ENCODE measurements around the gene PLA2G12B. TPM values are rescaled to one million over a fixed set of nuclear protein-coding genes. Genes with fewer than 3 reads are reported as not detected.

Gene PLA2G12B
- polyA plus RNA-seq, 2 of the 4 experiments (the other 2 are of a cell fraction): not detected

DNA sequence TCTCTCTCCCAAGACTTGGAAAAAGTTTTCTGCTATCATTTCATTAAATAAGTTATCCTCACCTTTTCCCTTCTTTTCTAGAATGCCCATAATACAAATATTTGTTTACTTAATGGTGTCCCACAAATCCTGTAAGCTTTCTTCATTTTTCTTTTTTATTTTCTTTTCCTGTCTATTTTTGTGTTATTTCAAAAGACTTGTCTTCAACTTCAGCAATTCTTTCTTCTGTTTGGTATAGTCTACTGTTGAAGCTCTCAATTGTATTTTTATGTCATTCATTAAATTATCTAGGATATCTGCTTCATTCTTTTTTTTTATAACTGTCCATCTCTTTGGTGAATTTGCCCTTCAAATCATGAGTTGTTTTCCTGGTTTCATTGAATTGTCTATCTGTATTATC is 25.1 kb upstream of the PLA2G12B start:
- no peak overlapping the region for H3K4me2 ChIP-seq
- DNase-seq (ENCODE audit: low read depth in 1 of 2, low spot score in 1 of 2) (no peak), FAIRE-seq (no peak), ATAC-seq (no peak)
- no peak overlapping the region for H3K27ac ChIP-seq
- no peaks in the 10 kb centered on the region for H3K4me1 ChIP-seq
- TF ChIP-seq NPAS2 (CRISPR knock-in tag; IDR thresholded peaks at IDR 0.05; ENCODE audit: borderline replicate concordance) (no peak), PHF8 (IDR thresholded peaks at IDR 0.05; ENCODE audit: borderline replicate concordance, low read depth) (no peak), ZFP36 (IDR thresholded peaks at IDR 0.05; ENCODE audit: borderline replicate concordance, partially characterized antibody) (no peak), MAZ (IDR thresholded peaks at IDR 0.05; ENCODE audit: borderline replicate concordance, low read depth, low read length) (no peak), RFX5 (IDR thresholded peaks at IDR 0.05) (no peak), FOXS1 (CRISPR knock-in tag; IDR thresholded peaks at IDR 0.05) (no peak)
- TF ChIP-seq, protein P1, sequence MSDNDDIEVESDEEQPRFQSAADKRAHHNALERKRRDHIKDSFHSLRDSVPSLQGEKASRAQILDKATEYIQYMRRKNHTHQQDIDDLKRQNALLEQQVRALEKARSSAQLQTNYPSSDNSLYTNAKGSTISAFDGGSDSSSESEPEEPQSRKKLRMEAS (IDR thresholded peaks at IDR 0.05): no peak
- ChIA-PET POLR2A (no interaction called here), CTCF (no interaction called here)
- peaks cover 56% of the 10 kb centered on the region for H3K9me3 ChIP-seq
- no peak overlapping the region for H3K4me3 ChIP-seq

DNA sequence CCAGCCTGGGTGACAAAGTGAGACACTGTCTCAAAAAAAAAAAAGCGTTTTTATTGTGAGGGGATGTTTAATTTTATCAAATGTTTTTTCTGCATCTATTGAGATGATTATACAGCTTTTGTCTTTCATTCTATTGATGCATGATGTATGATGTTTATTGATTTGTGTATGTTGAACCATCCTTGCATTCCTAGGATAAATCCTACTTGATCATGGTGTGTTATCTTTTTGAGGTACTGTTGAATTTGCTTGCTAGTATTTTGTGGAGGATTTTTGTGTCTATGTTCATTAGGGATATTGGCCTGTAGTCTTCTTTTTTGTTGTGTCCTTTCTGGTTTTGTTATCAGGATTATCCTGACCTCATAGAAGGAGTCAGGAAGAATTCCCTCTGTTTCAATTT is 22.3 kb upstream of the PLA2G12B start:
- DNase-seq (ENCODE audit: low read depth in 1 of 2, low spot score in 1 of 2) (no peak), FAIRE-seq (no peak), ATAC-seq (no peak)
- H3K4me1 ChIP-seq: no peaks in the 10 kb centered on the region
- TF ChIP-seq, protein P2, sequence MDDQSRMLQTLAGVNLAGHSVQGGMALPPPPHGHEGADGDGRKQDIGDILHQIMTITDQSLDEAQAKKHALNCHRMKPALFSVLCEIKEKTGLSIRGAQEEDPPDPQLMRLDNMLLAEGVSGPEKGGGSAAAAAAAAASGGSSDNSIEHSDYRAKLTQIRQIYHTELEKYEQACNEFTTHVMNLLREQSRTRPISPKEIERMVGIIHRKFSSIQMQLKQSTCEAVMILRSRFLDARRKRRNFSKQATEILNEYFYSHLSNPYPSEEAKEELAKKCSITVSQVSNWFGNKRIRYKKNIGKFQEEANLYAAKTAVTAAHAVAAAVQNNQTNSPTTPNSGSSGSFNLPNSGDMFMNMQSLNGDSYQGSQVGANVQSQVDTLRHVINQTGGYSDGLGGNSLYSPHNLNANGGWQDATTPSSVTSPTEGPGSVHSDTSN (IDR thresholded peaks at IDR 0.05): no peak
- TF ChIP-seq MYC (IDR thresholded peaks at IDR 0.05; ENCODE audit: borderline replicate concordance, low read length): no peak
- no peak for TF ChIP-seq RAD21 (conservative IDR thresholded peaks at IDR 0.05 in 1 of 2, IDR thresholded peaks at IDR 0.05 in 1 of 2)
- TF ChIP-seq, protein P3, sequence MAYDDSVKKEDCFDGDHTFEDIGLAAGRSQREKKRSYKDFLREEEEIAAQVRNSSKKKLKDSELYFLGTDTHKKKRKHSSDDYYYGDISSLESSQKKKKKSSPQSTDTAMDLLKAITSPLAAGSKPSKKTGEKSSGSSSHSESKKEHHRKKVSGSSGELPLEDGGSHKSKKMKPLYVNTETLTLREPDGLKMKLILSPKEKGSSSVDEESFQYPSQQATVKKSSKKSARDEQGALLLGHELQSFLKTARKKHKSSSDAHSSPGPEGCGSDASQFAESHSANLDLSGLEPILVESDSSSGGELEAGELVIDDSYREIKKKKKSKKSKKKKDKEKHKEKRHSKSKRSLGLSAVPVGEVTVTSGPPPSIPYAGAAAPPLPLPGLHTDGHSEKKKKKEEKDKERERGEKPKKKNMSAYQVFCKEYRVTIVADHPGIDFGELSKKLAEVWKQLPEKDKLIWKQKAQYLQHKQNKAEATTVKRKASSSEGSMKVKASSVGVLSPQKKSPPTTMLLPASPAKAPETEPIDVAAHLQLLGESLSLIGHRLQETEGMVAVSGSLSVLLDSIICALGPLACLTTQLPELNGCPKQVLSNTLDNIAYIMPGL (CRISPR knock-in tag; IDR thresholded peaks at IDR 0.05; ENCODE audit: borderline replicate concordance): no peak
- no peak for TF ChIP-seq POLR2AphosphoS2 (conservative IDR thresholded peaks at IDR 0.05; ENCODE audit: low read length)
- no peak for TF ChIP-seq KDM1A (IDR thresholded peaks at IDR 0.05; ENCODE audit: low read depth)
- TF ChIP-seq RNF2 (IDR thresholded peaks at IDR 0.05; ENCODE audit: borderline replicate concordance, low read depth): no peak
- TF ChIP-seq, protein P4, sequence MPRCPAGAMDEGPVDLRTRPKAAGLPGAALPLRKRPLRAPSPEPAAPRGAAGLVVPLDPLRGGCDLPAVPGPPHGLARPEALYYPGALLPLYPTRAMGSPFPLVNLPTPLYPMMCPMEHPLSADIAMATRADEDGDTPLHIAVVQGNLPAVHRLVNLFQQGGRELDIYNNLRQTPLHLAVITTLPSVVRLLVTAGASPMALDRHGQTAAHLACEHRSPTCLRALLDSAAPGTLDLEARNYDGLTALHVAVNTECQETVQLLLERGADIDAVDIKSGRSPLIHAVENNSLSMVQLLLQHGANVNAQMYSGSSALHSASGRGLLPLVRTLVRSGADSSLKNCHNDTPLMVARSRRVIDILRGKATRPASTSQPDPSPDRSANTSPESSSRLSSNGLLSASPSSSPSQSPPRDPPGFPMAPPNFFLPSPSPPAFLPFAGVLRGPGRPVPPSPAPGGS (IDR thresholded peaks at IDR 0.05): no peak
- TF ChIP-seq MAZ (IDR thresholded peaks at IDR 0.05; ENCODE audit: borderline replicate concordance, low read depth, low read length): no peak
- no peak for TF ChIP-seq CBX8 (IDR thresholded peaks at IDR 0.05)
- TF ChIP-seq CHD2 (IDR thresholded peaks at IDR 0.05; ENCODE audit: low read length, partially characterized antibody): no peak
- TF ChIP-seq FOXS1 (CRISPR knock-in tag; IDR thresholded peaks at IDR 0.05): no peak
- TF ChIP-seq TP53 (CRISPR knock-in tag; IDR thresholded peaks at IDR 0.05): no peak
- TF ChIP-seq, protein P5, sequence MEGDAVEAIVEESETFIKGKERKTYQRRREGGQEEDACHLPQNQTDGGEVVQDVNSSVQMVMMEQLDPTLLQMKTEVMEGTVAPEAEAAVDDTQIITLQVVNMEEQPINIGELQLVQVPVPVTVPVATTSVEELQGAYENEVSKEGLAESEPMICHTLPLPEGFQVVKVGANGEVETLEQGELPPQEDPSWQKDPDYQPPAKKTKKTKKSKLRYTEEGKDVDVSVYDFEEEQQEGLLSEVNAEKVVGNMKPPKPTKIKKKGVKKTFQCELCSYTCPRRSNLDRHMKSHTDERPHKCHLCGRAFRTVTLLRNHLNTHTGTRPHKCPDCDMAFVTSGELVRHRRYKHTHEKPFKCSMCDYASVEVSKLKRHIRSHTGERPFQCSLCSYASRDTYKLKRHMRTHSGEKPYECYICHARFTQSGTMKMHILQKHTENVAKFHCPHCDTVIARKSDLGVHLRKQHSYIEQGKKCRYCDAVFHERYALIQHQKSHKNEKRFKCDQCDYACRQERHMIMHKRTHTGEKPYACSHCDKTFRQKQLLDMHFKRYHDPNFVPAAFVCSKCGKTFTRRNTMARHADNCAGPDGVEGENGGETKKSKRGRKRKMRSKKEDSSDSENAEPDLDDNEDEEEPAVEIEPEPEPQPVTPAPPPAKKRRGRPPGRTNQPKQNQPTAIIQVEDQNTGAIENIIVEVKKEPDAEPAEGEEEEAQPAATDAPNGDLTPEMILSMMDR (IDR thresholded peaks at IDR 0.05): no peak
- no peak for TF ChIP-seq ESRRA (IDR thresholded peaks at IDR 0.05; ENCODE audit: borderline replicate concordance, low read length)
- no peak for TF ChIP-seq SREBF2 (IDR thresholded peaks at IDR 0.05)
- TF ChIP-seq FOSB (CRISPR knock-in tag; IDR thresholded peaks at IDR 0.05): no peak
- TF ChIP-seq ZC3H11A (IDR thresholded peaks at IDR 0.05): no peak
- H3K4me2 ChIP-seq: no peak overlapping the region
- H3K27ac ChIP-seq: no peak overlapping the region
- 3% methylated on average over 1 of the region's 1 CpG for WGBS (ENCODE audit: missing lambda C conversion rate)
- H3K4me3 ChIP-seq: no peak overlapping the region
- CTCF ChIA-PET: interaction anchor here (0.6 kb wide), 1 partner anchor 138 kb away, joined by 3 read pairs; no protein-coding TSS in a partner anchor
- POLR2A ChIA-PET: no interaction called here
- H3K9me3 ChIP-seq: peaks cover 62% of the 10 kb centered on the region

Measured in A549 (cell line).